GM20431 (cell line): Measurements from ENCODE around the gene ZNF532.
"Not testable (repeated sequence)": the region's sequence is repeated elsewhere in the genome, so short reads cannot be mapped to it uniquely, and the experiment has no call there.

Experiments
- in situ Hi-C: fragments of 300-500 bp; cut with MseI, MboI; formaldehyde crosslinking; loops from one replicate; pipeline ENCODE4 v1.15.0; 2020; ENCODE audit warnings: low sequenced_read_pairs; ENCODE audit not compliant: unreplicated experiment

Gene ZNF532

DNA sequence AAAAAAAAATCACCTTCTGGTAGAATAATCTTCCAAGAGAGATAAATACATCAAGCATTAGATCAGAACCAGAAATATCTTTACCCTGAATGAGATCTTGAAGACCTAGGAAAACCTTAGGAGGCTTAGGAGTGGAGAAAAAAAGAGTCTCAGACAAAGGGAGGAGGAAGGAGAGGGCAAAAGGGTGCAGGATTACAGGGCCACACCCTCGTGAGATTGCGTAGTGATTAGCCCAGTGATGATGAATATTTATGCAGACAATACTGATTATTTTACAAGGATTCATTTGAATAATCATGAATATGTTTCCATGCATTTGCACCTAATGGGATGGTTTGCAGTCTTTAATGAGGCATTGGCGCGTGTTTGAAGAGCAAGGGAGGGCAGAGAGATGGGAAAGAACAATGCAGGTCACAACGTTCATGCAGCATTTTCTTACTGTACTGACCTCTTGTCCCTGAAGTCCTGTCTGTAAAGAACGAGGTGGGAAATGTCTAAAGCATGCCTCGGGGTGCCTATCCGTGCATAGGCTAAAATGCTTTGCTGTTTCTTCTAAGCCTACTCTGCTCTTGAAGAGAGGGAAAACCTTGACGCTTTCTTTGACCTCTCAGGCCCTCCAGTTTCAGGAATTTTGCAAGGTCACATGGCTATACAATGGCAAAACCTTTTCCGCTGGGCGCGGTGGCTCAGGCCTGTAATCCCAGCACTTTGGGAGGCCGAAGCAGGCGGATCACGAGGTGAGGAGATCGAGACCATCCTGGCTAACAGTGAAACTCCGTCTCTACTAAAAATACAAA lies 18.6 kb upstream of the ZNF532 start:
- in situ Hi-C loops: no loop called here

DNA sequence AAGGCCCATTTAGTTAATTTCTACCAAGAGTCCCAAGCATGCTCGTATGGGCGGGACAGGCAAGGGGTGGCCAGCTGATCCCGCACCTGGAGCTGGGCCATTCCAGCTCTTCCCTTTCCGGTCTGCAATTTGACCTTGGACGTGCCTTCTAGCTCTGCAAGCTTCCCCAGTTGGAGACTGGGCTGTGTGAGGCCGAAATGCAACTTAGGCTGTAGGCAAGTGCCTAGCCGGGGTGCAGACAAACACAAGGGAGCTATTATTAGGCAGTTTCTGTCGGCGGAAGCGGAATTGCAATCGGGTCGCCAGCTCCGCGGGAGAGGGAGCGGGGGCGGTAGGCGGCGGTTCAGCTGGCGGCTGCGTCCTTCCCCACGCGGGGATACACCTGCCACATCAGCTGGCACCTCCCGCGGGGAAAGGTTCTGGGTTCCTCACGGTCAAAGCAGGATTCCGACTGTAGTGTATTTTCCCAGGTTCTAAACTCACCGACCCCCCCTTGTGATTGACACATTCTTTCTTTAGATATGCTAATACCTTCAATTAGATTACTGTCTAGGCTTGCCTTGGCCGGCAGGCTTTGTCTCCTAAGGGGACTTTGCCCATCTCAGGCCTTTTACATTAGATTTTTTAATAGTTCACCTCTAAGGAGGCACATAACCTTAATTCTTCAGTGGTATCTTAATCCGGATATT lies 17.1 kb upstream of the ZNF532 start:
- in situ Hi-C loops: no loop called here

DNA sequence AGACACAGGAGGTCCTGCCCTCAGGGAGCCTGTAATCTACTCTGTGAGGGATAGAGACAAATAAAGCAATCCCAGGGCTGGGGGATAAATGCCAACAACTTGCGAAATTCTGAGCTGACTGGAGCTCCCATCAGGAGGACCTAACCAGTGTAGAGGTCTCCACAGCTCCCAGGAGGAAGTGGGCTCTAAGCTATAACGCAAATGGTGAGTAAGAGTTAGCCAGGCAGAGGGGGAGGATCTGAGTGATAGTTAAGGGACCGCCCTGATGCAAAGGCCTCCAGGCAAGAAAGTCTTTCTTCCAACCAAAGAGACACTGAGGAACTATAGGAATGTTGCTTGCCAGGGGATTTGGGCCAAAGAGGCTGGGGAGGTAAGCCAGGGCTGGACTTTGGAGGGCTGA lies 16.0 kb upstream of the ZNF532 start:
- in situ Hi-C loops: no loop called here

DNA sequence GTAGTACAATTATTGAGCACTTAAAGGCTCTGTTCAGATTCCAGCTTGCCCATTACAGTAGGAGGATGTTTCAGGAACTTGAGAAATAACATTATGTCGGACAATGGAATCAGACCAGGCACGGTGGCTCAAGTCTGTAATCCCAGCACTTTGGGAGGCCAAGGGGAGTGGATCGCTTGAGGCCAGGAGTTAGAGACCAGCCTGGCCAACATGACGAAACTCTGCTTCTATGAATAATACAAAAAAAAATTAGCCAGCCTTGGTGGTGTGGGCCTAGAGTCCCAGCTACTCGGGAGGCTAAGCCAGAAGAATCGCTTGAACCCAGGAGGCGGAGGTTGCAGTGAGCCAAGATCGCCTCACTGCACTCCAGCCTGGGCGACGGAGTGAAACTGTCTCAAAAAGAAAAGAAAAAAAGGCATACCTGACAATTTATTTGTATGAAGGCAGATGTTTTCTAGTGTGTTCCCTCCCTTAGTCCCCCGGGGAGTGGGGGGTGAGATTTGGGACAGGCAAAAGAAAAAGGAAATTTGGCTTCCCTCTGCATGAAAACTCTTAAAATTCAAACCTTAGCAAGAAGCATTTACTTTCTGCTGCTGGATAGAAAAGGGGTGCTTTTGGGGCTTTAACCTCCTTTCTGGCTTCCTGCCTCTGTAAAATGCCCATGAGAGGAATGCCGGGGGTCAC lies 13.7 kb upstream of the ZNF532 start:
- in situ Hi-C loops: no loop called here

DNA sequence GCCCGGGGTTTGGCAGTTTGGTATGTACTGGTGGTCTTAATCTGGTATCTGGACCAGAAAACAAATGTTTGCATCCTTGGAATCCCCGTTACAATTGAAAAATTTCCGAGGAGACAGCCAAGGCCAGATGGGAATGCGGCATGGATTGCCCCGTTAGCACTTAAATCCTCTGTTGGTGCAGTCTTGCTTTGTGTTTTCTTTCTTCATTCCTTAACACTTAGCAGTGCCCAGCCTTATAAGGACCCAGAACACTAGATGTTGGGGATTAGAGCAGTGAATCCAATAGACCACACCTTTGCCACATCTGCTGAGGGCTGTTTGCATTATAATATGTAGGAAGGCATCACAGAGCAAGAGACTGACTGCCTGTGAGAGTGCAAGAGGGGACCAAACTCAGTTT lies 12.8 kb upstream of the ZNF532 start:
- in situ Hi-C loops: no loop called here

DNA sequence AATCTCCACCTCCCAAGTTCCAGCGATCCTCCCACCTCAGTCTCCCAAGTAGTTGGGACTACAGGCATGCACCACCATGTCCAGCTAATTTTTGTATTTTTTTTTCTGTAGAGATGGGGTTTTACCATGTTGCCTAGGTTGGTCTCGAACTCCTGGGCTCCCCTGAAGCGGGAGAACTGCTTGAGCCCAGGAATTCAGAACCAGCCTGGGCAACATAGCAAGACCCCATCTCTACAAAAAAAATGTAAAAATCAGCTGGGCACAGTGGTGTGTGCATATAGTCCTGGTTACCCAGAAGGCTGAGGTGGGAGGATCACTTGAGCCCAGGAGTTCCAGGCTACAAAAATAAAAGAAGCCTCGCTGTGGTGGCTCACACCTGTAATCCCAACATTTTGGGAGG lies 12.0 kb upstream of the ZNF532 start:
- in situ Hi-C loops: no loop called here

DNA sequence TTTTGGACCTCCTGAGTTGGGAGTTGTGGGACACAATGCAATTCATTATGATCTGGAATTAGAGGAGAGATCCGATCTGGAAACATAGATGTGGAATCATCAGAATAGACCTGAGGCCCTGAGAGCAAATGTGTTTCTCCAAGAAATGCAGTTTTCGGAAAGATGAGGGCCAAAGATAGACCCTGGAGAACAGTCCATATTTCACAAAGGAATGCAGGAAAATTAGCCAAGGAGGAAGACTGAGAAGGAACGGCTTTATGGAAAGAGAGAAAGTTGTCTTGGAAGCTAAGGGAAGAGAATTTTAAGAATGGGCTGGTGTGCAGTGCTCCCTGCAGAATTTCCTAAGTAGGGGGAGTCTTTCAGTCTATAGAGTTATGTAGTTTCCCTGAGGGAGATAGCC lies 11.1 kb upstream of the ZNF532 start:
- in situ Hi-C loops: no loop called here

DNA sequence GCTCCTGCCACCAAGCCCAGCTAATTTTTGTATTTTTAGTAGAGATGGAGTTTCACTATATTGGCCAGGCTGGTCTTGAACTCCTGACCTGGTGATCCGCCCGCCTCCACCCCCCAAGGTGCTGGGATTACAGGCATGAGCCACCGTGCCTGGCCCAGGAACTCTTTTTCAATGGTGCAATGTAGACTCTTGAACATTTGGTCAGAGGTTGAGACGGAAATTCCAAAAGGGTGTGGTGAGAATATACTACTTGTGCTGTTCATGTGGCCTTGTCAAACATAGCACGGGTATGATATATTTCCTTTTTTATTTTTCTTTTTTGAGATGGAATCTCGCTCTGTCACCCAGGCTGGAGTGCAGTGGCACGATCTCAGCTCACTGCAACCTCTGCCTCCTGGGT lies 9.2 kb upstream of the ZNF532 start:
- in situ Hi-C loops: not testable (repeated sequence)

DNA sequence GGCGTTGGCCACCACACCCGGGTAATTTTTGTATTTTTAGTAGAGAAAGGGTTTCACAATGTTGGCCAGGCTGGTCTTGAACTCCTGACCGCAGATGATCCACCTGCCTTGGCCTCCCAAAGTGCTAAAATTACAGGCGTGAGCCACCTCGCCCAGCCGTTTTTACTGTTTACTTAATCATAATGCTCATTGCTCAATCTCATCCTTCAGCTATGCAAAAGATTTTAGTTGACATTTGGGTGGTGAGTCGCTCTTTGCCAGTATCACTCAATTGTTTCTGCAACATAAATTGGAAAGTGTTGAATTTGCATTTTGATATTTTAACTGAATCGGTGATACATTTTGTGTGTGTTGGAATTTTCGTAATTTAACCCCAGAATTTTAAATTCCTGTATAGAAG lies 7.8 kb upstream of the ZNF532 start:
- in situ Hi-C loops: no loop called here

DNA sequence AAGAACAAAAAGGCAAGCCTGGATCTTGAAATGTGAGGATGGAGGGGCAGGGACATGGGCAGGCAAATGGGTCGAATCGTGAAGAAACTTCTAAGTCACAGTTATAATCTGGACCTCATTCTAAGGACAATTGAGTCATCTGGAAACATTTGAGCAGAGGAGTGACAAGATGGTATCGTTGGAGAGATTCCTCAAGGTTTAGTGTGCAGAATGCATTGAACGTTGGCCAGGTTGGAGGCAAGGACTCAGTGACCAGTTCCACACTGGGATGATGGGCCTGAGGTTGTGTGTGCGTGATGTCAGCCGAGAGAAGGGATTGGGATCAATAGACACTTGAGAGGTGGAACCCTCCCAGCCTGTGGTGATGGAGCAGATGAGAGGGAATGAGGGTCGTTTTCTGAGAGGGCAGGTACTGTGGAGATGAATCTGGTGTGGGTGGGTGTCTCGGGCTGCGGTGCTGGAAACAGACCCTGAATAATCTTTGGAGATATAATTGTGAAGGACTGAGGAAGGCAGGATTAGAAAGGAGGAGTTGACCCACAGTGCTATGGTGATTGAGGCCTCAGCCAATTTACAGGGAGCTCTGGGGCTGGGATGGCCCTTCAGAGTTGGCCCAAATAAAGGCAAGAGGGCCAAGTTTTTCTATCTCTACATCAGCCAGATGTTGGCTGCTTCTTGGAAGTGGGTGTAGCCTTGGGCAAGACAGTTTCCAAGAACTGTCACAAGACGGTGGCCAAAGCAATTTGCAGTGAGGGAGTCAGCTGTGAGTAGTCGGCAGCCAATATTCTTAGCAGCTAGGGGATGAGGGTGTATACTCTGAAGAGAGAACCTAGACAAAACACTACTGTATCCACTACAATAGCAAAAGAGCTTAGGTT lies 5.8 kb upstream of the ZNF532 start:
- in situ Hi-C loops: no loop called here

DNA sequence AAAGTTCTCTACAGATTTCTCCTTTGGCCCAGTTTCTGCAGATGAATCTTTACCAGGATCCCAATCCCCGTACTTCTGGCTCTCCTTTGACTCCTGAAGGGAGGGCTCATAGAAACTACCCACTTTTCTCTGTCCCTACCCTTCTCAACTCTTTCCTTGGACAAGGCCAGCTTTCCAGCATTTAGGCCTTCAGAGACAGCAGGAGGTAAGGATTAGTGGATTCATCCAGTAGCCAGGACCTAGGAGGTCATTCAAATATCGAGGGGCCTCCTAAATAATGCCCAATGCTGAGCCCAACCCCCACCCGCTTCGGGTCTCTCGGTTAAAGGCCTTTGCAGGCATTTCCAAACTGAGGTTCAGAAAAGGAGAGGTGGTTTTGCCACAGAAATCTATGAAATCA lies 4.8 kb upstream of the ZNF532 start:
- in situ Hi-C loops: no loop called here

DNA sequence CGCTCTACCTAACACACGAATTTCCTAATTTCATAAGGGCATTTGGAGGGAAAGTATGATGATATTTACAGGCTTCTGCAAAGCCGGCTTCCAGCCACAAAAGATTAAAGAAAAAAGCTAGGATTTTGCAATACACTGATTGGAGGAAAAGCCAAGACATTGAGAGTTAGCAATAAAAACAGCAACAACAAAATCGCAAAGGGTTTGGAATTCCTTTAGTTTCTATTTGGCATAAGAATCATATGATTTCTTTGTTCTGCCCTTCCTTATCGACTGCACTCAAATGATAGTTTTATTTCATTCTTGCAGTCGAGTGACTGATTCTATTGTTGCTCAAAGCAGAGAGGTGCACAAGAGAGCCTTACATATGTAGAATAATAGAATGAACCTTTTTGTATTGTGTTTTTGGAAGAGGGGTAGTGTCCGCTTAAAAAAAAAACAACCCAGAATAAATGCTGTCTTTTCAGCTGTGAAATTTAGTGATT lies 3.9 kb upstream of the ZNF532 start:
- in situ Hi-C loops: no loop called here

DNA sequence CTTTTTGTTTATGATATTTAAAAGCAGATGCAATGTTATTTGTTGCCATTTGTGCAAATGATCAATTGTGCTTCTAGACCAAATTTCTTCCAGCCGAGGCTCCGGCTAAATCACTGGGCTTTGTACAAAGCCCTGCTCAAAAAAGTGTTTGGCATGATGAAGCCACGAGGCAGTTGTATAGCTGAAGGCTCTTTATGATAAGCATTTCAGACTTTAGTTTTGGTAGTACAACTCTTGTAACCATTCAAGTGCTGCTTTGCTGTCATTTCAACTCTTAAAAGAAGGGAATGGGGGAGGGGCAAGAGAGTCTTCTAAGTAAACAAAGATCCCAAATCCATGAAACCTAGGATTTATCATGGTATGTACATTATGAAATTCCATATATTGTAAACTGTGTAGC lies 3.3 kb upstream of the ZNF532 start:
- in situ Hi-C loops: no loop called here

DNA sequence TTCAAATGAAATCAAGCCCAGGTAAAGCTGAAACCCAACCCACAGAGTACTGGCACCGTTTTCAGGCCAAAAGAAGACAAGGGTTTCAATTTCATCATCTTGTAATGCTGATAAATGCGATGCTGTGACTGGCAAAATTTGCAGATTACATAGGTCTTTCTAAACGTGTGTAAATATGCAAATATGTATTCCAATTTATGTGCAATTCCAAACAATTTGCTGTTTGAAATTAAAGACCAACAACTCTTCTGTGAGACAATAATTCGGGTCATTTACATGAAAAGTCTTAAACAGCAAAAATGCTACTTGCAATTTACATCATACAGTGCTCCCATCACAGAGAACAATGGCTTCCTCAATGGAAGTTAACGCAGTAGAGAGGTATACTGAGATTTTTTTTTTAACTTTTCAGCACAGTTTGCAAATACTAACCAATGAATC lies 2.8 kb upstream of the ZNF532 start:
- in situ Hi-C loops: no loop called here

DNA sequence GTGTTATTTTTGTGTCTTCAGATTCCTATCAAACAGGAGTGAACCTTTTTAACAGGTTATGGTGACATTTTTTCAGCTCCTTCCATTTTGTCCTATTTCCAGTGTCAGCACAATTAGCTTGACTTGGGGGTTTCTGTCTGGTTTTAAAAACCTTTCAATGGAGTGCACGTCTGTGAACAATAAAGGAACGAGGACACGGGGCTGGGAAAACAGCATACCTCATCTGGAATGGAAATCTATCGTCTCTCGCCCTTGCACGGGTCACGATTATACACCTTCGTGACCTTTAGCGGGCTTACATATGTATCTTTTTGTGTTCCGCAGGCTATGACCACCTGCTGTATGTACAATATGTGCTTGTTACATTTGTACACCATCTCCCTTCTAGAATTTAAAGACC lies 2.3 kb upstream of the ZNF532 start:
- in situ Hi-C loops: no loop called here

DNA sequence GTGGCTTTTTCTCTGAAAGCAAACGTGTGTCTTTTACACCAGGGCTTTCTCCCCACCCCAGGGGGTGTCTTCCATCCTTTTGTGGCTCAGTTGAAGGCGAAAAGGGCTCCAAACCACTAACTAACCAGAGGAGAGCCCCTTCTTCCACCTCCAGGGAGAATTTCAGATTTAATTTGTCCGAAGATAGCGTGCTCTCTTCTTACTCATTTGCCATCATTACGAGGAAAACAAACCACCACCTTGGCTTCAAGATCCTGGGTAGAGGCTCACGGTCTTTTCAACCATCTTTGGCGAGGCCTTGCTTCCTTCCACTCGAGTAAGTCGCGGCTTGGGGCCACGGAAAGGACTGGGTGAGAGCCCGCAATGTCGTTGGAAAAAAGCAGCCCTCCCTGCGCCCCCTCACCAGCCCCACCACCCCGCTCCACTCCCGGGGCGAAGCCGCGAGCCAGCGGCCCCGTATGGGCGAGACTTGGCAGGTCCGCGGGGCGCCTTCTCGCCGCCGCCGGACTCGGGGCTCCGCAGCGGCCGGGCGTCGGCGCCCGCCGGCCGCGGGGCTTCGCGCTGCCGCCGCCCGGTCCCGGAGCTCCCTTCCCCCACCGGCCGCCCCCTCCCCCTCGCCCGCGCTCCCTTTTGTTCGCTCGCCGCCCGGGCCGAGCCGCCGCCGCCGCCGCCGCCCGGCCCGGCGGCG lies 1.7 kb upstream of the ZNF532 start:
- in situ Hi-C loops: no loop called here

DNA sequence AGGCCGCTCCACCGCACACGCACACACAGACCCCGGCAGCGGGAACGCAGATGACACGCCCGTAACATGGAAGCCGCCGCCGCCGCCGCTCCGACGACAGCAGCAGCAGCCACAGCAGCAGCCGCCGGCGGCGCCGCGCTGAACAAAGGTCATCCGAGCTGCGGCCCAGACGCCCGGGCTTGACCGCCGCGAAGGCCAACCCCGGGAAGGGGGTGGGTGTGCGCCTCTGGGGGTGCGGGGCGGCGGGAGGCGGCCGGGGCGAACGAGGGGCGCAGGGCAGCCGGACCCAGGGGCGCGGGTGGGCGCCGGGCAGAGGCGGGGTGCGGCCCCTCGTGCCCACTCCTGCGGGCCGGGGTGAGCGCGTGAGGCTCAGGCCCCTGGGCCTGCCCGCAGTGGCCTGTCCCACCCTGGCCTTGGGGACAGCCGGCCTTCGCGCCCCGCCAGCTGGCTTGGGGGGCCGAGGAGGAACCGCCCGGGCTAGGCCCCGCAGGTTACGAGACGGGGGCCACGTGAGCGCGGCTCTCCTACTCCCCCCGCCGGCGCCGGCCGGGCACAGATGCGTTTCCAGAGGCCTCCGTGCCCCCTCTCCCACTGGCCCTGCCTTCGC lies 1.0 kb upstream of the ZNF532 start:
- in situ Hi-C loops: no loop called here

DNA sequence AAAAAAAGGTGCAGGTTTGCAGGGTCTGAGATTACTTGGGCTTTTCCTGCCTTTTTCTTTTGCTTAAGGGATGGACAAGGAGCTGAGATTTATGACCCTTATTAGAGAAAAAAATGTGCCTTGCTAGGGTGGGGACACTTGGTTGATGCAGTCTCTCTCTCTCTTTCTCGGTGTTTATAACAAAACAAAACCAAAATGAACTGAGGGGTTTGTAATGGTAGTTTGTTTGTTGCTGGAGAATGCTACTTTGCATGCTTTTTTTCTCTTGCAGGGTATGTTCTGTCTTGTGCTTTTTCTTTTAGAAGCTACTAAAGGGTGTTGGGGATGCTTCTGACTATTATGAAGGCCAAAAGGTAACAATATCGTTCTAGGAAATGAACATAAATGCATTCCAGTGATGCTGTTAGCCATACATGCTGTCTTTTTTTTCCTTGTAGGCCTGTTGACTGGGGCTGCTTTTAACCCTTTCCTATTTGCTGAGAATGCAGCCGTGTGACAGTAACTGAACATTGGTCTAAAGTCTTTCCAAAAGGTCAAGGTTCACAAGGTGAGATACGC lies 435 bp downstream of the ZNF532 start:
- in situ Hi-C loops: no loop called here

DNA sequence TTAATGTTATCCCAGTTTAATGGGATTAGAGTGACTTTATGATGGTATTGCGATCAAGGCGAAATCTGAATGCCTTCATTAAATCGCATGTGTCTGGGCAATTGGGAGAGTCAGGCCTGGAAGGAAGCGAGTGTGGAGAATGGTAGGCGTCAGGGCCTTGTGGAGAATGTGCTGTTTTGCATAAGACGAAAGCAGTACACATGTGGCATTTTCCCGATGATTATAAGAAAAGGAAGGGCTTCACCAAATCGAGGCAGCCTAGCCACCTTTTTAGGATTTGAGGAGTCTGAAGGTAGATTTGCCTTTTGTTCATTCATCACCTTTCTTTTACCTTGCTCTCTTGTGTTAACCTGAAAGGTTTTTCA lies 1.0 kb downstream of the ZNF532 start:
- in situ Hi-C loops: no loop called here
